SHP77 (cell line): Measurements from ENCODE around the gene YPEL2.

ENCODE experiments used
- DNase-seq, 2 experiments: peaks; one replicate each; lab custom pipeline; 2025; lab: John Stamatoyannopoulos, UW

YPEL2 gene

DNA sequence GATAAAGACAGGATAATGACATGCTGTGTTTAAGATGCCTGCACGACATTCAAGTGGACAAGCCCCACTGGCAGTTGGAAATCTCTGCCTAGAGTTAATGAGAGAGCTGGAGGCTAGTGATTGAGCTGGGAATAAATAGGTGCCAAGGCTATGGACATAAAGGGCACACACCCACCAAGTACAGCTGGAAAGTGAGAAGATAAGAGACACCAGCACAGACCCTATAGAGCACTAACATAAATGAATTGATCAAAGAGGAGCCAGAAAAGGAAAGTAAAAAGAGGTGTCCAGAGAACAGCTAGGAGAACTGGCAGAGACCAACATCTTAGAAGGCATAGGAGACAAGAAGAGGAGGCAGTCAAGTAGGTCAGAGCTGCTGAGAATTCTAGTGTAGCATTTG lies 101.2 kb downstream of the YPEL2 start:
- no peak for DNase-seq

DNA sequence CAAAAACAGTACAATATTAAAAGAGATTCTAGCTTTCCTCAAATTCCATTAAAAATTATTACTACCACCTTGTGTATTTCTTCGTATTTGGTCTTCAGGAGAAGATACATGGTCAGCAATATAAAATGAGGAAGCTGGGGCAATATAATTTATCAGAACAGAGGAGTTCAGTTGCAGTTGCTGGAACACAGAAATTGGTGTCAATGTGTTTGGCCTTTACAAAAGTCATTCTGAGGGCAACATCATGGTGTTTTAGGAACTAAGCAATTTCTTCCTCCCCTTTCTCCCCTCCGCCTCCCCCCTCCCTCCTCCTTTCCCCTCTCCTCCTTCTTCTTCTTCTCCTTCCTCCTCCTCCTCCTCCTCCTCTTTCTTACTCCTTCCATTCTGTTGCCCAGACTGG lies 102.1 kb downstream of the YPEL2 start:
- DNase-seq, result no peak

DNA sequence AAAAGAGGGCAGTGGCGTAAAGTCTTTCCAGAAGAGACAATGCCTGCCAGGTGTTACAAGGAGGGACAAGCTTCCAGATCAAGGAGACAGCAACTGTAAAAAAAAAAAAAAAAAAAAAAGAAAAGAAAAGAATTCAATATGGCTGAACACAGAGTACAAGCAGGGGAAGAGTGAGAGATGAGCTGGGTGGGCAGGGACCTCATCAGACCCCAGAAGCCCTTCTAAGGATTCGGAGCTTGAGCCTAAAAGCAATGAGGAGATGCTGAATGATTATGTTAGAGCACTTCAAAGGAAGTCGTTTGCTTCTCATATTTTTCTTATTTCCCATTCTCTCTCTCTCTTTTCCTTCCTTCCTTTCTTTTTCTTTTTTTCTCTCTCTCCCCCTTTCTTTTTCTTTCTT lies 103.0 kb downstream of the YPEL2 start:
- no peak for DNase-seq

DNA sequence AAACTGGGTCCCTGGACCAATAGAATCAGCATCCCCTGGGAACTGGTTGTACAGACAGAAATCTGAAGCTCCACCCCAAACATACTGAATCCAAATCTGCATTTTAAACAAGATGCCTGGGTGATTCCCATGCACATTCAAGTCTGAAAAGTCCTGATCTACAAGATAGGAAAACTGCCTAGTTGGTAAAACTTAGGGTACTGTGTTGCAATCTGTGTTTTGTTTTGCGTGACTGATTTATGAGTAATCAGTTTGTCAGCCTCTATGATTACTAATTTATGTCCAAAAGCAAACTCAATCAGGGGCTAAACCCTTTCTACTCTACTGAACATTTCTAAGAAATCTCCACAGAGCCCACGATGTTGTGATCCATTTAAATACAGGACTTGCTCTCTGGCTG lies 103.8 kb downstream of the YPEL2 start:
- DNase-seq, result no peak

DNA sequence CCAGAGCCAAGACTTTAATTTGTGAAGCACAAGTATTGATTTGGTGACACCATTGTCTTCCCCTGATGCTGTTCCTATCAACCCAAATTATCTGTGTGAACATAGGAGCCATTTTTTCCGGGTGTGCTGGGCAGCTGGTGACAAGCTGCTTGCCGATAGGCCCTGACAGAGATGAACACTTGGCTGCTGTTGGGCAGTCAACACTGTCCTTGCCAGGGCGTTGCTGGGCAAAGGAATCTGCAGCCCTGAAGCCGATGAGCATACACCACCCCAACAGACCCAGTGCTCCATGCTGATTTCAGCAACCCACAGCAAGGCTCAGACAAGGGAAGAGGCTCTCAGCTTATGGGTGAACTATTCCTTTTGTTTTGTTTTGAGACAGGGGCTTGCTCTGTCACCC lies 105.4 kb downstream of the YPEL2 start:
- no peak for DNase-seq

DNA sequence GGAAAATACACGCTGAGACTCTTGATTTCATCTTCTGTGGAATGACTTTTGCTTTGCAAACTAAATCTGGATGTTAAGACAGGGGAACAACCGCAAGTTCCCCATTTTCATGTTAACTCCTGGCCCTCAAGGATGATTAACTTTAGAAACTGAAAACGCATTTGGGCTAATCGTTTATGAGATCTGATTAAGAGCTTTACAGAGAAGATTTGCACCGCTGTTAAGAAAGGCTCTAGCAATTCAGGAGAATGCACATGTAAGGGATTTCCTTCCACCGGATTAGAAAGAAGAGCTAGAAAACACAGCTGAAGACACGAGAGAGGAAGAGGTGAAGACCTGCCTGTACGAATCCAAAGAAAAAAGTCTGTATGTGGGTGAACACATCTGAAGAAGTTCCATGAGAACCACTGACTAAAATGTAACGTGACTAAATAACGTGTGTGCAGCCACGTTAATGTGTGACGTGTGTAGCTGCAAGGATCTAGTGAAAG lies 106.4 kb downstream of the YPEL2 start:
- DNase-seq, result no peak

DNA sequence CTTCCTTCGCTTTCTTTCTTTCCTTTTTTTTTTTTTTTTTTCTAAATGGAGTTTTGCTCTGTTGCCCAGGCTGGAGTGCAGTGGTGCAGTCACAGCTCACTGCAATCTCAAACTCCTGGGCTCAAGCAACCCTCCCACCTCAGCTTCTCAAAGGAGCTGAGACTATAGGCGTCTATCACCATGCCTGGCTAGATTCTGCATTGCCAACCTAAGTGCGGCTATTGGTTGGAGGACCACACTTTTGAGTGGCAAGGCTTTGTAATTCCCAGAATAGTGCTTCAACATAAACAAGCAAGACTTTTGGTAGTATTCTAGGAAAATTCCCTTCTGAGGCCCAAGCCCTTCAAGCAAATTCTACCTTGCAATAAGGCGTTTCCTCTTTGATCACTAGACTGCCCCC lies 107.8 kb downstream of the YPEL2 start:
- no peak for DNase-seq

DNA sequence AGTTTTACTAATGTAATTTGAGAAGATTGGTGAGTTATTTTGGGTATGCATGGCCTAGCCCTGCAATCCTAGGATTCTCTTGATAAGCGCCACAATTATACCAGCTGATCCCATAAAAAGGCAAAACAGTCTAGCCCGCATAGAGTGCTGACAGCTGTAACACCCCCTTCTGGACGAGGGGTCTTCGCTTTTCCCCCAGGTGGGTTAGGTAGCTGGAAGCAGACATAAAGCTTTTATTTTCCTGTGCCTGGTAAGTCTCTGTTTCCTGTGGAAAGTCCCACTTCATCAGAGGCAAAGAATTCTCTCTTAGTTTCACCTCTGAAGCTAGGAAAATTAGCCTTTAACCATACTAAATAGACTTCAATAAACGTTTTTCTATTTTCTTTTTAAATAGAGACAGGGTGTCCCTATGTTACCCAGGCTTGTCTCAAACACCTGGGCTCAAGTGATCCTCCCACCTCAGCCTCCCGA lies 108.3 kb downstream of the YPEL2 start:
- DNase-seq, result no peak

DNA sequence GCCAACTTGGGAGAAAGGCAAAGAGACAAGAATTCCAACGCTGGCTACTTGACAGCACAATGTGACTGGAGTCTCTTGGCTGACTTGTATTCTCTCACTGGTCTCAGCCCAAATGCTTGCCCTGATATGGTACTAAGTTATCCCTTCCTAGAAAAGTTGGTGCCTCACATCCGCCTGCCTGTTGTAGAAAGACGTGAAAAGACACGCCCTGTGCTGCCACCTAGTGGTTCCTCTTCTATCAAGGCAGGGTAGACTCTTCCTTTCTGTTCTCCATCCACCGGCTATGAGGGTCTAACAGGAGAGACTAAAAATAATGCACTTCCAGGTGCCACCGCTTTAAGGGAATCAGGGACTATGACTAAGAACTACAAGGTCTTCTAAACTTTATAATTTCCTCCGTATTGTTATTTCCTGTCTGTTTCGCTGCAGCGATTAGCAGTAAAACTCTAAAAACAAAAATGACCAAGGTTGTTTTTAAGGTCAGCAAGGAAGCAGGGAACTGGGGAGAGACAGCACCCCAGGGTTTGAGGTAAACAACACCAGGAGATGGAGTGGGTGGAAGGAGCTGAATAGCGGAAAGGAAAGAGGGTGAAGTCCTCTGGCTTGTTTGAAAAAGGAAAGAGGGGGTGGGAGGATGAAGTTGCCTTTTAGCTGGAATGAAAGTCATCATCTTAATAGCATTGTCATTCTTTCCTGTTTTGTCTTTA lies 109.5 kb downstream of the YPEL2 start:
- peak; percentile 80 to 88 for DNase-seq

DNA sequence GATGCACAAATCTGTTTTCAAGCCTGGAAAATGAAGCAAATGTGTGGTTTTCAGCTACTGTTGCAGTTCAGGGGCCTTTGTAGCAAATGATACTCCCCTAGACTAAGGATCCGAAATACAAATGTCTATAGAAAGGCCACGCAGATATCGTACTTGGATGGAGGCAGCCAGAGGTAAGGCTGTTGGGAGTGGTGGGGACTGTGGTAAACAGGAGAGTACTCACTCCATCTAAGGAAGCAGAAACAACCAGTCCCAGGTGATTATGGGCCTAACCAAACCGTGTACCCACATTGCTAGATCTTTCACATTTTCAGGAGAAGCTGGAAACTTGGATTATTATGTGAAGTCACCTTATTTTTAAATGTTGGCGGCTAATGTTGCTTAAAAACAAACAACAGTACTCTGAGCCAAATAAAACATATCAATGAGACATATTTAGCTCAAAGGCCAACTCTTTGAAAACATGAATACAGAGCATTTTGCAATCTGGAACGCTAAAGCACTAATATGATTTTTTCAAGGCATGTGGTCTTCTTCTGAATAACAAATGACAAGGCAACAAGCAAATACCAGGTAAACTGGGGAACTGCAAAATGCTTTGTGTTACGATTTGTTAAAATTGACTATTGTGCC lies 110.1 kb downstream of the YPEL2 start:
- DNase-seq, result no peak

DNA sequence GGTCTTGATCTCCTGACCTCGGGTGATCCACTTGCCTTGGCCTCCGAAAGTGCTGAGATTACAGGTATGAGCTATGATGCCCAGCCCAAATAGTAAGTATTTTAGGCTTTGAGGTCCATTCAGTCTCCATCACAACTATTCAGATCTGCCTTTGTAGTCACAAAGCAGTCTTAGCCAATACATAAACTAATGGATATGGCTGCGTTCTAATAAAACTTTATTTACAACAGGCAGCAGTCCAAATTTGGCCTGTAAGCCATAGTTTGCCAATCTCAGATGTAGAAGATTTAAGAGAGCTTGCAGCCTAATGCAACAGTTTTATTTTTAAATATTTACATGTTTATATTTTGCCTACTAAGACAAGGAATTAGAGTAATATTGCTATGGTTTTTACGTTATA lies 111.7 kb downstream of the YPEL2 start:
- DNase-seq, result no peak
